SW 1271 (cell line): Measurements from ENCODE around the gene OR10J5.
"Not testable (repeated sequence)": the region's sequence is repeated elsewhere in the genome, so short reads cannot be mapped to it uniquely, and the experiment has no call there.

Experiments
- DNase-seq, 2 experiments: peaks; one replicate each; lab custom pipeline; 2025; lab: John Stamatoyannopoulos, UW

OR10J5 gene, protein sequence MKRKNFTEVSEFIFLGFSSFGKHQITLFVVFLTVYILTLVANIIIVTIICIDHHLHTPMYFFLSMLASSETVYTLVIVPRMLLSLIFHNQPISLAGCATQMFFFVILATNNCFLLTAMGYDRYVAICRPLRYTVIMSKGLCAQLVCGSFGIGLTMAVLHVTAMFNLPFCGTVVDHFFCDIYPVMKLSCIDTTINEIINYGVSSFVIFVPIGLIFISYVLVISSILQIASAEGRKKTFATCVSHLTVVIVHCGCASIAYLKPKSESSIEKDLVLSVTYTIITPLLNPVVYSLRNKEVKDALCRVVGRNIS

DNA sequence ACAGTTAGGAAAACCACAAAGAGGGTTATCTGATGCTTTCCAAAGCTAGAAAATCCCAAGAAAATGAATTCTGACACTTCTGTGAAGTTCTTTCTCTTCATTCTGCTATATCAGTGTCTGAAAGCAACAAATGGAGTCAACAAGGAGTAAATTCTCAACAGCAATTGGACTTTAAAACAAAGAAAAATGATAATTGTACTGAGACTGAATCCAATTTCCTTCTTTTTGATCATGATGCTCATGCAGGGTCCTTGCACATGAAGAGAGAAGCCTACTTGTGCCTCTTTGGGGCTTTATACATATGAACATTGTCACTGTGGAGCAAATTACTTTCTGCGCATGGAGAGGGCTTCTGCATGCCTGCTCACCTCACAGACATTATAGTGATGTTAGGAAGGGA, at the start of gene OR10J5:
Gene OR10J5 (minus strand): TSS at position 101 of the 400 bp plus-strand sequence. CDS start 0 bp downstream, at position 101.
- DNase-seq: no peak

GRCh38 chr1:159584536-159584935, 48.7 kb upstream of the OR10J5 start:
- DNase-seq: no peak

- DNase-seq: no peak
Measured at GRCh38 chr1:159581422-159581821, 45.6 kb upstream of the OR10J5 start.

DNA sequence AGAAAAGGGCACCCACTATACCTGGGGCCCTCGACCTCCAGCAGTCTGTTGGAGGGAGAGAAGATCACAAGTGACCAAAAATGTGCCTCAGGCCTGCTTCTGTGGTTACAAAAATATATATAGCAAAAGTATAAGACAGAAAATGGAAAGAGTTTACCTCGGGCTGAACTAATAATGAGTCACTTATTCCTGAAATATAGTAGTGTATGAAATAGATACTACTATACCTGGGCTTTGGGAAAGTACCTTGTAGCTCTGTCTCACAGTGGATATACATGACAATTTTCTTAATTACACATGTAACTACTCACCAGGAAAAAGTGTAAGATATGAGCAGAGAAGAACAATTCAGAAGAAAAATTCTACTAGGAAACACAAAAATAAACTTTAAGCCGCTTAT, 44.5 kb upstream of the OR10J5 start:
- DNase-seq: no peak

DNA sequence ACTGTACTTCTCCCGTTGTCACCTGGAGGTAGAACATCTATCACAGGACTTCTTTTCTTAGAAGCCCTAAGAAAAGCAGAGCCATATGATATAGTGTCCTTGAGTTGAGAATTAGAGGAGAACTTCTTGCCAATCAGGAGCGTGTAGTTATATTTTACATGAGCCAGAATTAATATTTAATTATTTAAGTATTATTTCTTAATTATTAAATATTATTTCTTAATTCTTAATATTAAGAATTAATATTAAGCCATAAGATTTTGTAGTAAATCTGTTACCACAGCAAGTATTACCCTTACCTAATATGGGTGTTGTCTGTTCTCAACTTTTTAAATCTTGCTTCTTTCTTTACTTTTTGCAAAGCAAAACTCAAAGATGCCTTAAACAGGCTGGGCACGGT, 41.6 kb upstream of the OR10J5 start:
- no peak for DNase-seq

- no peak for DNase-seq
Measured at GRCh38 chr1:159562680-159563079, 26.9 kb upstream of the OR10J5 start.

DNA sequence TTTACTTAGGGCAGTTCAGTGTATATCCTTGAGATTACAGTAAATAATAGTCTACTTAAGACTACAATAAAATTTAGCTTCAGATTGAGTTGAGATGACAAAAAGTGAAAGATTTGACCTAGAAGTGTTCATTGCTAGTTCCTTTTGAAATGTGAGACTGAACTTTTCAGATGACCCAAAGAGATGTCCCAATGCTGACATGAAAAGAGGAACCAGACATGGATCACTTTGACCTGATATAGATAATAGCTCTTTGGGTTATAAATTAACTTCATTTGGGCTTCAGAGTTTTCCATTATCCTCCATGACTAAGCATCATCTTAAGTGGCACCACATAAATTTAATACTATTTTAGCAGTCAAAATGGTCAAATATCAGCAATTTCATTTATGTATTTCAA, 25.7 kb upstream of the OR10J5 start:
- no peak for DNase-seq

- no peak for DNase-seq
Measured at GRCh38 chr1:159560599-159560998, 24.8 kb upstream of the OR10J5 start.

- DNase-seq: no peak
Measured at GRCh38 chr1:159556931-159557369, 21.1 kb upstream of the OR10J5 start.

DNA sequence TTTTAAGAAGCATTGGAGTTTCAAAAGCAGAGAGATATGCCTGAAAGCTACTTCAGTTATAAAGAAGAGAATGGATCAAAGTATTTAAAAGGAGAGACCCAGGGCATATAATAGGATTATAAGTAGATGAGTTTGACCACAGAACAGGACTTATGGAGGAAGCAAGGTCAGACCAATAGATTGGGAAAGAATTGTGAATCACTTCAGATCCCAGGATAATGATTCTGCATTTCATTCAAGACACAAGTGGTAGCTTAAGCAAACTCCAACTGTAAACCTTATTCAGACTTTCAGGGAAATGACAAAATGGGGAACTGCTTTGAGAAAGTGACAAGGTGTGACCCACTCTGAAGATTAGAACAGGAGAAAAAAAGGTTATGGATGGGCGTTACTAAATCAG, 18.9 kb upstream of the OR10J5 start:
- DNase-seq: no peak

GRCh38 chr1:159554261-159554660, 18.5 kb upstream of the OR10J5 start:
- no peak for DNase-seq

GRCh38 chr1:159548126-159548525, 12.3 kb upstream of the OR10J5 start:
- DNase-seq: no peak

DNA sequence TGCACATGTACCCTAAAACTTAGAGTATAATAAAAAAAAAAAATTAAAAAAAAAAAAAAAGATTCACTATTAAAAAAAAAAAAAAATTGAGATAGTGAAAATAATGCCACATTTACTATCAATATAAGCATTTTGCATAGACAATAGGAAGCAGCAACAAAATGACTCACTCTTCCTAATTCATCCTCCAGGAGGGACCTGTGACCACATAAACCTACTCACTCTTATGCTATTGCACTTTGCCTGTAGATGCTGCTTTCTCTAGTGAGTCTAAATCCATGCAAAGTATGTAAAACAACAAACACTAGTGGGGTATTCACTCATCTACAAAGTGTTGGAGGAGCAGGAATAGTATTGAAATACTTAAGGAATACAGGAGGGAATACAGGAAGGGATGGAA, 2.9 kb downstream of the OR10J5 start:
- DNase-seq: no peak

DNA sequence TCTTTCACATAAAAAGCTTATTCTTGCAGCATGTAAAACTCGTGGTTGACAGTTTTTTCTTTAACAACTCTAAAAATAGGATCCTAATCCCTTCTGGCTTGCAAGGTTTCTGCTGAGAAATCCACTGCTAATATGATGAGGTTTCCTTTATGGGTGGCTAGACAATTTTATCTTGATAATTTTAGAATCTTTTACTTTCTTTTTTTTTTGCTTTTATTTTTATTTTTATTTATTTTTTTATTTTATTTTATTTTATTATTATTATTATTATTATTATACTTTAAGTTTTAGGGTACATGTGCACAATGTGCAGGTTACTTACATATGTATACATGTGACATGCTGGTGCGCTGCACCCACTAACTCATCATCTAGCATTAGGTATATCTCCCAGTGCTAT, 11.0 kb downstream of the OR10J5 start:
- not testable (repeated sequence) for DNase-seq

GRCh38 chr1:159510229-159510541, 25.6 kb downstream of the OR10J5 start:
- no peak for DNase-seq

DNA sequence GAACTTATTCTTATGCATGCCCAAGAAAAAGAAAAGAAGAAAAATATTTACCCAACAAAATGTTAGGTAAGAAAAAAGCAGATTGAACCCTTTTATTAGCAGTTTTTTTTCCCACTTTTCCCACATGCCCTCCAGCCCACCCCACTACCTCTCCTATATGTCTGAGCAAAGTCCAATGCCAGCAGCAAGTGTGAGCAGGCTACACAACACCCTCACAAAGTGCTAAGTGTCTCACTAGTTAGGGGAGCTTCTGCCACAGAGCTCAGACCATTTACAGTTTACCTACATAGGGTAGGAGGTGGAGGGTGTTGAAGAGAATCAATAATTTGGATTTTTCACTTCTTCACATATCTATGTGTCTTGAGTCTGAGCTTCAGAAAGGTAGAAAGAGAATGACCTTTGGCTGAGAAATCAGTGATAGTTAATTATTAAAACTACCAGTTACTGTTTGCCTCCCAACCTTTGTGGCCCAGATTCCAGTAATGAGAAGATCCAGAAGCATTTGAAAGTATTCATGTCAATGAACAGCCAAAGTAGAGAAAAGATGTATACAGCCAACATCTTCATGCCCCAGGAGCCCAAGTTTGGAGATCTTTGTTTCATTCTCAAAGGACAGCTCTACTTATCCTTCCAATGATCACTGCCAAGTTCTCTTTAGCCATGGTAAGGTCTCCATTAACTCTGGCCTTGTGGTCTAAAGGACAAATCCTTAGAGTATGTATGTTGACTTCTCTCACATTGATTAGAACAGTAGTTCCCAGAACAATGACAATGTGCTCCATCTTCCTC, 26.2 kb downstream of the OR10J5 start:
- no peak for DNase-seq

DNA sequence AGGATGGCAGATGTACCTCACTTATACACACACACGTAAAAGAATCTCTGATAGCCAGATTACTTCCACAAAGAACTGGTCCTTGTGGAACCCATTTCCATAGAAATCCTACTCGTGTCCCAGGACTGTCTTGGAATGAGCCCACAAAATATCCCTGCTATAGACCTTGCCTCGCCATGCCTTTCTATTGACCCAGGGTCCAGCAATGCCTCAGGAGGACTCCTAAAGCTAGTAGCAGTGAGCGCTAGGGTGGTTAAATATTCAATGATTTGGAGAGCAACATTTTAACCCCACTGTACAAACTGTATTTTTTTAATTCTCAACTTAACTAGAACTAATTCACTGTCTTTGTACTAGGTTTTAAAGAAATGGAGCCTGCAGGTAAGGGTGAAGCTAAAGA, 26.9 kb downstream of the OR10J5 start:
- DNase-seq: no peak

GRCh38 chr1:159505676-159506075, 30.1 kb downstream of the OR10J5 start:
- no peak for DNase-seq

- DNase-seq: no peak
Measured at GRCh38 chr1:159501082-159501481, 34.7 kb downstream of the OR10J5 start.

DNA sequence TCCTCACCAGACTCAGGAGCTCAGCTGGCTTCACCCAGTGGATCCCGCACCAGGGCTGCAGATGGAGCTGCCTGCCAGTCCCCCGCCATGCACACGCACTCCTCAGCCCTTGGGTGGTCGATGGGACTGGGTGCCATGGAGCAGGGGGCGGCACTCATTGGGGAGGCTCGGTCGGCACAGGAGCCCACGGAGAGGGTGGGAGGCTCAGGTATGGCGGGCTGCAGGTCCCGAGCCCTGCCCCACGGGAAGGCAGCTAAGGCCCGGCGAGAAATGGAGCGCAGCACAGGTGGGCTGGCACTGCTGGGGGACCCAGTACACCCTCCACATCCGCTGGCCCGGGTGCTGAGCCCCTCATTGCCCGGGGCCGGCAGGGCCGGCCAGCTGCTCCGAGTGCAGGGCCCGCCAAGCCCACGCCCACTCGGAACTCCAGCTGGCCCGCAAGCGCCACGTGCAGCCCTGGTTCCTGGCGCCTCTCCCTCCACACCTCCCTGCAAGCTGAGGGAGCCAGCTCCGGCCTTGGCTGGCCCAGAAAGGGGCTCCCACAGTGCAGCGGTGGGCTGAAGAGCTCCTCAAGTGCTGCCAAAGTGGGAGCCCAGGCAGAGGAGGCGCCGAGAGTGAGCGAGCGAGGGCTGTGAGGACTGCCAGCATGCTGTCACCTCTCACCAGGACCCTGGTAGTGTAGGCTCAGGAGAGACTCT, 41.1 kb downstream of the OR10J5 start:
- not testable (repeated sequence) for DNase-seq

GRCh38 chr1:159493354-159493753, 42.5 kb downstream of the OR10J5 start:
- no peak for DNase-seq

- DNase-seq: no peak
Measured at GRCh38 chr1:159492575-159493323, 43.1 kb downstream of the OR10J5 start.
